CD4-positive, CD25-positive, alpha-beta regulatory T cell (primary cell): ENCODE results near the gene DLG5. TPM values are rescaled to one million over a fixed set of nuclear protein-coding genes. Genes with fewer than 3 reads are reported as not detected.

Experiments used
- ATAC-seq, 2 donors: fragments of 150-1000 bp; cut with Tn5 transposase; one replicate each; pipeline ENCODE4 v1.10.0; 2021; ENCODE audit warnings: low read depth in 2 of 2, moderate number of reproducible peaks in 2 of 2, moderate library complexity in 1 of 2
- DNase-seq, 3 donors: peaks; one replicate each; pipeline versions ENCODE4 v3.0.0 to v3.0.0-alpha.2; 2012 to 2022; ENCODE audit warnings: mixed read lengths in 1 of 3
- H3K27ac ChIP-seq: one replicate; pipeline ENCODE4 v1.7.0; 2013; ENCODE audit warnings: mild to moderate bottlenecking, low read length; ENCODE audit not compliant: insufficient read depth, poor library complexity, severe bottlenecking
- H3K27me3 ChIP-seq: one replicate; pipeline ENCODE4 v1.7.0; 2013; ENCODE audit warnings: low read length; ENCODE audit not compliant: control insufficient read depth, insufficient read depth
- H3K36me3 ChIP-seq: one replicate; pipeline ENCODE4 v1.7.0; 2013; ENCODE audit warnings: mild to moderate bottlenecking, low read length, moderate library complexity; ENCODE audit not compliant: control insufficient read depth, insufficient read depth
- H3K4me1 ChIP-seq: 2 replicates; pipeline ENCODE4 v1.7.0; 2013; ENCODE audit warnings: mild to moderate bottlenecking, low read length; ENCODE audit not compliant: insufficient read depth, control insufficient read depth, poor library complexity, severe bottlenecking
- H3K4me3 ChIP-seq: one replicate; pipeline ENCODE4 v1.7.0; 2013; ENCODE audit warnings: low read depth, mild to moderate bottlenecking, low read length, moderate library complexity
- H3K9me3 ChIP-seq, 2 experiments: 1 replicate in 1 of 2; 2 replicates in 1 of 2; pipeline ENCODE4 v1.7.0; 2013; ENCODE audit warnings: low read length in 2 of 2, mild to moderate bottlenecking in 1 of 2, moderate library complexity in 1 of 2; ENCODE audit not compliant: control insufficient read depth in 2 of 2
- H3K27ac Mint-ChIP-seq, 3 donors: one replicate each; pipeline ENCODE4 v1.8.0; 2020 to 2022; ENCODE audit warnings: mild to moderate bottlenecking in 3 of 3, mixed read lengths in 3 of 3, moderate library complexity in 2 of 3
- H3K27me3 Mint-ChIP-seq: one replicate; pipeline ENCODE4 v1.8.0; 2022; ENCODE audit warnings: mild to moderate bottlenecking, mixed read lengths
- H3K36me3 Mint-ChIP-seq: one replicate; pipeline ENCODE4 v1.8.0; 2020; ENCODE audit warnings: mixed read lengths
- H3K4me1 Mint-ChIP-seq, 4 donors: one replicate each; pipeline ENCODE4 v1.8.0; 2020 to 2022; ENCODE audit warnings: mixed read lengths in 4 of 4, mild to moderate bottlenecking in 1 of 4
- H3K4me3 Mint-ChIP-seq, 4 donors: one replicate each; pipeline ENCODE4 v1.8.0; 2020 to 2022; ENCODE audit warnings: mild to moderate bottlenecking in 4 of 4, mixed read lengths in 4 of 4, moderate library complexity in 3 of 4
- H3K9me3 Mint-ChIP-seq, 7 donors: one replicate each; pipeline ENCODE4 v1.8.0; 2020 to 2022; ENCODE audit warnings: mixed read lengths in 7 of 7, mild to moderate bottlenecking in 3 of 7, moderate library complexity in 2 of 7
- polyA plus RNA-seq, 4 donors: library from polyadenylated mRNA; unstranded; fragments of 300-500 nt; fragmentation: Illumina TruSeq; gene quantifications; one replicate each; pipeline ENCODE4 v1.2.3, GENCODE V29; 2021
- total RNA-seq: library from RNA; stranded (reverse); gene quantifications from one replicate; pipeline ENCODE4 v1.2.3, GENCODE V29; 2022

DLG5 gene
- total and polyA plus RNA-seq, 5 donors from 2014 or later = 0.06 to 3.7 (median 0.14) TPM; not detected in 1

DNA sequence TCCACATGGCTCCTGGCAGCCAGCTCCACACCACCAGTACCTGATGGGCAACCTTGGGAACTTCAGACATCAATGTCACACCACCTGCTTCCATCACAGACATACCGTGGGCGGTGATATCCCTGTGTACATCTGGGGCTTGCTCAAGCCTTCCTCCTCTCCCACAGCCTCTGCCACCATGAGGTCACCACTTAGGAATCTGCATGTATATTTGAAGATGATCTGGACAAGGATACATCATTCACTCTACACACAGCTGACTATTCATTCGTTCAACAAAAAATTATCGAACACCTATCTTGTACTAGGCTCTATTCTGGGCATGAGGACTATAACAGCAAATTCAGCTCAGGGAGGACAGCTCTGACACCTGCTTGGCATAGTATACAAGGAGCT lies 6.8 kb downstream of the DLG5 start:
- no peak for DNase-seq
- H3K36me3 ChIP-seq = no peaks in the 10 kb centered on the region
- Mint-ChIP-seq H3K27ac (peak overlapping the region in 1 of 3 donors; percentile 5), H3K27me3 (peaks cover 13% of the 10 kb centered on the region), H3K36me3 (no peaks in the 10 kb centered on the region), H3K4me1 (peaks cover 0 to 4% (median 0%) of the 10 kb centered on the region in 4 donors), H3K4me3 (no peak overlapping the region), H3K9me3 (peaks cover 0 to 1% (median 0%) of the 10 kb centered on the region in 7 donors)
- peaks cover 6% of the 10 kb centered on the region for H3K27me3 ChIP-seq
- H3K4me3 ChIP-seq = no peak overlapping the region
- no peaks in the 10 kb centered on the region for H3K9me3 ChIP-seq
- H3K4me1 ChIP-seq = no peaks in the 10 kb centered on the region
- ATAC-seq = no peak
- H3K27ac ChIP-seq = no peak overlapping the region

DNA sequence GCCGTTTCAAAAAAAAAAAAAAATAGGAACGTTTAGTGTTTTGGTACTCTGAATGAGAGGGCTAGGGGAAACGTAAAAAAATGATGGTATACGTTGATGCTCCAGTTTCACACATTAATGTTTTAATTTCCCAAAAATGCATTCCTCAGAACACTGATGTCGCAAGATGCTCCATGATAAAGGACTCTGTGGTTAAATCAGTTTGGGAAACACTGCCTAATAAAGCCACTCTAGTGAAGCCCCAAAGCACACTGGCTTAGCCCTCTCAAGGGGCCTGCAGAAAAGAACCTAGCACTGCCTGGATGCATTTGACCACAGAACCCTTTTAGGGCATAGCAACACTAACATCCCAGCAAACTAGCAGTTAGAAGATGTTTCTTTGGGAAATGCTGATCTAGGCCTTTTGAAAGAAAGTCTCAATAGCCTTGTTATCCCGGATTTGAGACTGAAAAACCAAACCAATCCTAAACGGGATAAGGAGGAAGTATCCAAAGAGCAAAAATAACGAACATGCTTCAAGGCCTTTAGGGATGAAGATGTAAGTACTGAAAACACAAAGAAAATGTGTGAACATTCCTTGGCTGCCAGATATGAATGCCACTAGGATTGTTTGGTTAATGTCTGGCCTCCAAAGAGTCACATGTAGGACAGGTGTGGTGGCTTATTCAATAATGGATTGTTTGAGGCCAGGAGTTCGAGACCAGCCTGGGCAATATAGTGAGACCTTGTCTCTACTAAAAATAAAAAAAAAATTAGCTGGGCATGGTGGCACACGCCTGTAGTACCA lies 11.0 kb downstream of the DLG5 start:
- Mint-ChIP-seq H3K27ac (no peak overlapping the region), H3K36me3 (no peaks in the 10 kb centered on the region), H3K9me3 (peaks cover 0 to 1% (median 0%) of the 10 kb centered on the region in 7 donors)

DNA sequence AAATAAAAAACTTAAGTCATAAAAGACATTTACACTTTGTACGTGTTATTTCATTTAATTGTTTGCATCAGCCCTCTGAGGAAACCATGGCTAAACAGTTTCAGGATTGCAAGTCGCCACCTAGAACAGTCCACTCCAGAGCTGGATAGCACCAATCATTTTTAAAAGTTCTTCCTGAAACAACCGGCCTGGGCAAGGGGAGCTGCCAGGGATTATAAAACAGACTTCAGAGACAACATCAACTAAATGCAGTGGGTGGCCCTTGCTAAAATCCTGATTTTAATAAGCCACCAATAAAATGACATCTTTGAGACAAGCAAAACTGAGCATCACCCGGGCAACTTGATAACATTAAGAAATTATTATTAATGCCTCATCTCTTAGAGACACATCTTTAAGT lies 13.5 kb downstream of the DLG5 start:
- no peaks in the 10 kb centered on the region for H3K4me1 Mint-ChIP-seq
- Histone ChIP-seq H3K27me3 (no peaks in the 10 kb centered on the region), H3K27ac (no peak overlapping the region), H3K36me3 (no peaks in the 10 kb centered on the region), H3K4me3 (no peak overlapping the region), H3K4me1 (no peaks in the 10 kb centered on the region), H3K9me3 (no peaks in the 10 kb centered on the region)
- no peak overlapping the region for H3K27ac Mint-ChIP-seq
- peaks cover 0 to 1% (median 0%) of the 10 kb centered on the region in 7 donors for H3K9me3 Mint-ChIP-seq
- DNase-seq (no peak), ATAC-seq (no peak)
- no peaks in the 10 kb centered on the region for H3K27me3 Mint-ChIP-seq
- H3K4me3 Mint-ChIP-seq = no peak overlapping the region
- H3K36me3 Mint-ChIP-seq = no peaks in the 10 kb centered on the region

More for the DNA sequence above, 11.0 kb downstream of the DLG5 start:
- ATAC-seq = no peak
- Mint-ChIP-seq H3K4me3 (no peak overlapping the region), H3K4me1 (no peaks in the 10 kb centered on the region), H3K27me3 (no peaks in the 10 kb centered on the region)
- no peak overlapping the region for H3K27ac ChIP-seq
- no peak for DNase-seq
- no peaks in the 10 kb centered on the region for H3K27me3 ChIP-seq
- no peaks in the 10 kb centered on the region for H3K9me3 ChIP-seq
- H3K36me3 ChIP-seq = no peaks in the 10 kb centered on the region
- H3K4me3 ChIP-seq = no peak overlapping the region
- H3K4me1 ChIP-seq = no peaks in the 10 kb centered on the region

DNA sequence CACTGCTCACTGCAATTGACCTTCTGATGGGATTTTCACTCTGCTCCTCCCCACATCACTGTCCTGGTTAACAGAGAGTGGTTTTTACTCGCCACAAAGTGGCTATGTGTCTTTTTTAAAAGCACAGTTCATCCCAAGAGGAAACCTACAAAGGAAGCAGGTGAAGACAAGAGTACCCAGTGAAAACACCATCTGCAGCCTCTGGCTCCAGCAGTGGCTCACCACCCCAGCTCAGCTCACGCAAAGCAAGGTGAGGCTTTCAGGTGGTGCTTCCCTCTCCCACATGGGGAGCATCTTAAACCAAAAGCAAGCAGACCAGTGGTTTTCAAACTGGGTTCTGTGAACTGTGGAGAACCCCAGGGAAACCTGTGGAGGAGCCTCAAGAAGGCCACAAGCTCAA lies 14.0 kb downstream of the DLG5 start:
- Histone ChIP-seq H3K9me3 (no peaks in the 10 kb centered on the region), H3K36me3 (no peaks in the 10 kb centered on the region), H3K4me3 (no peak overlapping the region), H3K27me3 (no peaks in the 10 kb centered on the region), H3K27ac (no peak overlapping the region), H3K4me1 (no peaks in the 10 kb centered on the region)
- H3K9me3 Mint-ChIP-seq = peaks cover 0 to 1% (median 0%) of the 10 kb centered on the region in 7 donors
- H3K27ac Mint-ChIP-seq = no peak overlapping the region
- no peak overlapping the region for H3K4me3 Mint-ChIP-seq
- no peaks in the 10 kb centered on the region for H3K27me3 Mint-ChIP-seq
- H3K36me3 Mint-ChIP-seq = no peaks in the 10 kb centered on the region
- ATAC-seq (no peak), DNase-seq (no peak)
- H3K4me1 Mint-ChIP-seq = no peaks in the 10 kb centered on the region

DNA sequence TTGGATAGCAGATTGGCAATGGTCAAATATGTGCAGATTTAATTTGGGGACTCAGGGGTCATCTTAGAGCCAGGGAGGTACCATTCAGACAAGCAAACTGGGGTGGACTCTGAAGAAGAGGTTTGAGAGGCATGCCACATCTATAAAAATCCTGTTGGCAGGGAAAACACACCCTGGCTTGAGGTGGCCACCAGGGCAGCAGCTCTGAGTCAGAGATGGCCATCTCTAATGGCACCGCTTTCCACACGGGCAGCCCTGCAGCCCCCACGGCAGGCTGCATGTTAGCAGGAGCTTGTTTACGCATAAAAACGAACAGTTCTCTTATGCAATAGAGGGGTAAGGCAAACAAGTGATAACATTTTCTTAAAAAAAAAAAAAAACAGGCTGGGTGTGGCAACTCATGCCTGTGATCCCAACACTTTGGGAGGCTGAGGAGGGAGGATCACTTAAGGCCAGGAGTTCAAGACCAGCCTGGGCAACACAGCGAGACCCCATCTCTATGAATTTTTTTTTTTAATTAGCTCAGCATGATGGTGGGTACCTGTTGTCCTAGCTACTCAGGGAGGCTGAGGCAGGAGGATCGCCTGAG lies 14.9 kb downstream of the DLG5 start:
- H3K27ac Mint-ChIP-seq = no peak overlapping the region
- H3K27me3 Mint-ChIP-seq = no peaks in the 10 kb centered on the region

DNA sequence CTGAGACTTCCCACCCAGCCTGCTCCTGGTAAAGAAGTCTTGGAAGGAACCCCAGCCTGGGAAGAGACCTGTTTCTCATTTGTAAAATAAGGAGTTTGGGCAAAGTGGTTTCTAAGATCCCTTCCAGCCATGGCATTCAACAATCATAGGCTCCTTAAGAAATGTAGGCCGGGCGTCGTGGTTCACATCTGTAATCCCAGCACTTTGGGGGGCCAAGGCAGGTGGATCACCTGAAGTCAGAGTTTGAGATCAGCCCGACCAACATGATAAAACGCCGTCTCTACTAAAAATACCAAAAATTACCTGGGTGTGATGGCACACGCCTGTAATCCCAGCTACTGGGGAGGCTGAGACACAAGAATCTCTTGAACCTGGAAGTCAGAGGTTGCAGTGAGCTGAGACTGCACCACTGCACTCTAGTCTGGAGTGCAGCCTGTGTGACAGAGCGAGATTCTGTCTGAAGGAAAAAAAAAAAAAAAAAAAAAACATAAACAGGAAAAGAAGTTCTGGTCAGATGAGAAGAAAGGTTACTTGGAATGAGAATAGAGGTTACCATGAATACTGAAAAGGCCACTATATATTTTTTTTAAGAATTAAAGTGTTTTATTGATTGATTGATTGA lies 15.9 kb downstream of the DLG5 start:
- H3K4me1 Mint-ChIP-seq = no peaks in the 10 kb centered on the region
- Histone ChIP-seq H3K36me3 (no peaks in the 10 kb centered on the region), H3K4me3 (no peak overlapping the region), H3K27ac (no peak overlapping the region), H3K9me3 (no peaks in the 10 kb centered on the region), H3K4me1 (no peaks in the 10 kb centered on the region), H3K27me3 (no peaks in the 10 kb centered on the region)
- H3K27ac Mint-ChIP-seq = no peak overlapping the region
- no peak for ATAC-seq
- no peaks in the 10 kb centered on the region for H3K9me3 Mint-ChIP-seq
- DNase-seq = no peak
- H3K4me3 Mint-ChIP-seq = no peak overlapping the region
- H3K36me3 Mint-ChIP-seq = no peaks in the 10 kb centered on the region
- no peaks in the 10 kb centered on the region for H3K27me3 Mint-ChIP-seq

More for the DNA sequence above, 14.9 kb downstream of the DLG5 start:
- Histone ChIP-seq H3K27me3 (no peaks in the 10 kb centered on the region), H3K36me3 (no peaks in the 10 kb centered on the region), H3K27ac (no peak overlapping the region), H3K9me3 (no peaks in the 10 kb centered on the region), H3K4me3 (no peak overlapping the region), H3K4me1 (no peaks in the 10 kb centered on the region)
- Mint-ChIP-seq H3K9me3 (no peaks in the 10 kb centered on the region), H3K4me3 (no peak overlapping the region), H3K36me3 (no peaks in the 10 kb centered on the region), H3K4me1 (no peaks in the 10 kb centered on the region)
- no peak for DNase-seq
- no peak for ATAC-seq

DNA sequence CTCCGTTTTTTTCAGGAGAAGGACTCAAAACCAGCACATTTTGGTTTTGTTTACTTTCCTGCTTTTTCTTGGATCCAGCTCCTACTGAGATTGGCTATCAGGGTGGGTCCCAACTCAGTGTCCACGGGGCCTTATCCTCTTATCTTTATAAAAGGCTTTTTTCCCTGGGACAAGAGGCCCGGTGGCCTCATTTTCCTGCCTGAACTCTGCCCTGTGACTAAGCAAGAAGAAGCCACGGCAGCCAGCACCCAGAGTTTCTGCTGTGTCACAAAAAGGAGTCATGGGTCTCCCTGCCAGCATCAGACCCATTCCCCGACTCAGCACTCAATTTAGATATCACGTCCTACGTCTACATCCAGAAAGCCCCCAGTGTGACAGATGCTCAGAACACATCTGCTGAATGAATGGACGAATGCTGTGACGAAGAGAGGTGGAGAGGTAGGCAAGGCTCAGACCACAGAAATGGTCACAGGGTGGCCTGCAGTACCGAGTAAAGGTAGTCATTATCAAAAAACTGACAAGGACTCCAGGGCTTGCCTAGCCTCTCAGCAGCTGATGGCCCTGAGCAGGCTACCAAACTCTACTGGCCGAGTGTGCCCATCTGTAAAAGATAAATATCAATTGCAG lies 16.7 kb downstream of the DLG5 start:
- Histone ChIP-seq H3K4me3 (no peak overlapping the region), H3K27me3 (no peaks in the 10 kb centered on the region)
- no peaks in the 10 kb centered on the region for H3K36me3 Mint-ChIP-seq

More for the DNA sequence above, 16.7 kb downstream of the DLG5 start:
- Mint-ChIP-seq H3K4me3 (no peak overlapping the region), H3K9me3 (no peaks in the 10 kb centered on the region), H3K27me3 (no peaks in the 10 kb centered on the region), H3K27ac (peak overlapping the region in 1 of 3 donors; percentile 53), H3K4me1 (no peaks in the 10 kb centered on the region)
- Histone ChIP-seq H3K9me3 (no peaks in the 10 kb centered on the region), H3K27ac (no peak overlapping the region), H3K4me1 (no peaks in the 10 kb centered on the region), H3K36me3 (no peaks in the 10 kb centered on the region)
- no peak for DNase-seq
- no peak for ATAC-seq
